ENCODE measurements around the gene RAF1. TPM values are rescaled to one million over a fixed set of nuclear protein-coding genes. Genes with fewer than 3 reads are reported as not detected.

The RAF1 gene
- total RNA-seq, 4 donors from 2014 or later: 106 to 136 (median 121) TPM

DNA sequence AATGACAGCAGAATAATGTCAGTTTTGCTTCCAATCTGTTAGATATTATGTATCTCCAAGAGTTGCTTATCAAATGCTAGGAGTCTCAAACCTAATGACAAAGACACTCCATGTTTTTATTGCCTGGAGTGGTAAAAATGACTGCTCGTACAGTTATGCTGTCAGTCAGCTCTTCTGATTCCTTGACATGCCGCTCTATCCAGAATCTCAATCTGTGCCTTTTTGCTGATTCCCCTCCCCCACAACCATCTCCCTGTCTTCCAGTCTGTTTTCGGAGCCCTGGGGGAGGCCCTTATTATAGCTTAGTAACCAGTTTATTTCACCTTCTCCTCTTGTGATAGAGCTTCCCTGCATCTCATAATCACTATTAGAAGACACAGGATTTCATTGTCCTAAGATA lies 104.4 kb downstream of the RAF1 start:
- no peak overlapping the region for H3K4me3 ChIP-seq
- H3K9me3 ChIP-seq: no peaks in the 10 kb centered on the region
- DNase-seq (ENCODE audit: low spot score in 2 of 2): no peak
- no peak overlapping the region for H3K27ac ChIP-seq
- peaks cover 0 to 65% (median 20%) of the 10 kb centered on the region in 4 donors for H3K4me1 ChIP-seq
- H3K36me3 ChIP-seq: peaks cover 0 to 5% (median 0%) of the 10 kb centered on the region in 3 donors
- TF ChIP-seq, protein P1, sequence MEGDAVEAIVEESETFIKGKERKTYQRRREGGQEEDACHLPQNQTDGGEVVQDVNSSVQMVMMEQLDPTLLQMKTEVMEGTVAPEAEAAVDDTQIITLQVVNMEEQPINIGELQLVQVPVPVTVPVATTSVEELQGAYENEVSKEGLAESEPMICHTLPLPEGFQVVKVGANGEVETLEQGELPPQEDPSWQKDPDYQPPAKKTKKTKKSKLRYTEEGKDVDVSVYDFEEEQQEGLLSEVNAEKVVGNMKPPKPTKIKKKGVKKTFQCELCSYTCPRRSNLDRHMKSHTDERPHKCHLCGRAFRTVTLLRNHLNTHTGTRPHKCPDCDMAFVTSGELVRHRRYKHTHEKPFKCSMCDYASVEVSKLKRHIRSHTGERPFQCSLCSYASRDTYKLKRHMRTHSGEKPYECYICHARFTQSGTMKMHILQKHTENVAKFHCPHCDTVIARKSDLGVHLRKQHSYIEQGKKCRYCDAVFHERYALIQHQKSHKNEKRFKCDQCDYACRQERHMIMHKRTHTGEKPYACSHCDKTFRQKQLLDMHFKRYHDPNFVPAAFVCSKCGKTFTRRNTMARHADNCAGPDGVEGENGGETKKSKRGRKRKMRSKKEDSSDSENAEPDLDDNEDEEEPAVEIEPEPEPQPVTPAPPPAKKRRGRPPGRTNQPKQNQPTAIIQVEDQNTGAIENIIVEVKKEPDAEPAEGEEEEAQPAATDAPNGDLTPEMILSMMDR (IDR thresholded peaks at IDR 0.05): no peak
- TF ChIP-seq POLR2A (IDR thresholded peaks at IDR 0.05) (no peak), EP300 (IDR thresholded peaks at IDR 0.05) (no peak)
- 59 to 74% methylated on average over 3 of the region's 3 CpGs for WGBS, 2 donors
- no peaks in the 10 kb centered on the region for H3K27me3 ChIP-seq

DNA sequence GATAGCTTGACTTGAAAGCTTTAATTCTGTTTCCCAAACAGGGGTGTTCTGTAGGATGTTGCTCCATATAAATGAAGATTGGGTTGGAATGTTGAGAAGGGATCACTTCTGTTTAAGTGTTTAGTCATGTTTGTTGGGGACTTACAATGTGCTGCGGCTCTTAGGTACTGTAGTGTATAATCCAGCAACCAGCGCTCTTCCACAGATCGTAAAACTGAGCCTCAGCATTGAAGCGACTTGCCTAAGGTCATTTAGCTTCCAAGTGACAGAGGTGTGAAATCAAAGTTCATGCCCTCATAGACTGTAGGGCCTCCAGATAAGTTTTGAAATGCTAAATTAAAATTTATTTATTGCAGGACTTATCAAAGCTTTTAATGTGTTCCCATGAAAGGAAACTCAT lies 105.2 kb downstream of the RAF1 start:
- TF ChIP-seq, protein P1 (IDR thresholded peaks at IDR 0.05): no peak
- TF ChIP-seq EP300 (IDR thresholded peaks at IDR 0.05): no peak
- no peak for TF ChIP-seq POLR2A (IDR thresholded peaks at IDR 0.05)
- Histone ChIP-seq H3K36me3 (peaks cover 0 to 1% (median 0%) of the 10 kb centered on the region in 3 donors), H3K27ac (peak overlapping the region in 2 of 4 donors; percentile 94 to 98), H3K27me3 (peaks cover 0 to 2% of the 10 kb centered on the region in 2 donors), H3K4me3 (peak overlapping the region in 1 of 4 donors; percentile 98), H3K4me1 (peaks cover 0 to 71% (median 20%) of the 10 kb centered on the region in 4 donors), H3K9me3 (no peaks in the 10 kb centered on the region)
- no peak for DNase-seq (ENCODE audit: low spot score in 2 of 2)
- 44 to 56% methylated on average over 4 of the region's 4 CpGs for WGBS, 2 donors

DNA sequence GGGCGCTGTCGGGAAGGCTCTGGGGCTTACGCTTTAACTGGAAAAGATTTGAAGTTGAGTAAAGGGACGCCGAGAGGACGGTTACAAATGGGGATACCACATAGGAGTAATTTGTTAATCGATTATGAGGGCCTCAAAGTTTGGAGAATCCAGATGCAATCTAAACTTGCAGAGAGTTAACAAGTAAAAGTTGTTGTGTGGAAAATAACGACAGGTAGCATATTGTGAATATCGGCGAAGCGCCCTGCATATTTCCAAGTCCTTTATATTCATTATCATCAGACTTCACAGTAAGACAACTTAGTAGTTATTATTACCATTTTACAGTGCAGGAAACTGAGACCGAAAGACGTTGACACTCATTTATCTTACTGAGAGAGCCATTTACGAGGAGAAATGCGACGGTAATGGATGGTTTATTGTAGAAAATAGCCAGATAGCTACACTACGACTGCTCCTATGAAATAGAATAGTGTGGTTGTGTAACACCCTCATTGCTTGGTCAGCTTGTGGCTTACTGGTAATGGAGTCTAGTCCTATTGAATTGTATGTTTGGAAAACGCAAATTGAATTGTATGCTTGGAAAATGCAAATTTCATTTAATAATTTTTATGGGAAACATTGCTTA lies 106.3 kb downstream of the RAF1 start:
- no peak for TF ChIP-seq EP300 (IDR thresholded peaks at IDR 0.05)
- TF ChIP-seq POLR2A (IDR thresholded peaks at IDR 0.05): no peak
- peaks cover 0 to 70% (median 20%) of the 10 kb centered on the region in 4 donors for H3K4me1 ChIP-seq

DNA sequence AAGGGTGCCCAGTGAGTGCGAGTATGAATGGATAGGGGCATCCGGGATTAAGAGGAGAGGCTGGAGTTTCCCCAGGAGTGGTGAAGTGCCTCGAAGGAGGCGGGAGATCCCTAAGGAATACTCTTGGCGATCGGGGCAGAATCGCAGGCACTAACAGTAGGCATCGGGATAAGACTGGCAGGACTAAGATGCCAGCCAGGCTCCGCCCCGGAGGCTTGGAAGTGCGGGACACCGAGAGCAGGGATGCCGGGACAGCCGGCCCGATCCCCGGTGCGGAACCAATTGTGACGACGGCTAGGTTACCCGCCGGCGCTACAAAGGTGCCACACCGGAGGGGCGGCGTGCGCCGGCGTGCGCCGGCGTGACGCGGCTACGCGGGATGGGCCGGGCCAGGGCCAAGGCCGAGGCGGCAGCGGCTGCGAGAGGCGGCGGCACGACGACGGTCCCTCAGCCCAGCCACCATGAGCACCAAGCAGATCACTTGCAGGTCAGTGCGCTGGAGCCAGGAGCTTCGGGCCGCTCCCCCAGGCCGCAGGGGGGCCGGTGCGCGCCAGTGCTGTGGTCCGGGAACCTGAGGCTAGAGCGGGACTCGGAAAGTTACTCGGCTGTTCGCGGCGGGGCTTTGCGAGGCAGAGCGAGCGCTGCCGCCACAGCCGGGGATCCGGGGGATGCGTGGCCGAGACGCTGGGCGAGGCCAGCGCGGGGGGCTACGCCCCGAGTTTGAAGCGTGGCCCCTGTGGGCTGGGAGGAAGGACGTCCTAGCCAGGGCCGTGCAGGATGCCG lies 107.0 kb downstream of the RAF1 start, which contains the start of gene MKRN2:
TSS of gene MKRN2 (plus strand) at position 398 of the 783 bp plus-strand sequence. CDS start at position 462, 64 bp downstream.
- TF ChIP-seq, protein P1 (IDR thresholded peaks at IDR 0.05): peak in 2 of 5 experiments; percentile 39 to 42
- TF ChIP-seq EP300 (IDR thresholded peaks at IDR 0.05) (peak in 1 of 2 donors; percentile 97), POLR2A (IDR thresholded peaks at IDR 0.05) (peak; percentile 98)
- peak; percentile 67 to 73 for DNase-seq (ENCODE audit: low spot score in 2 of 2)
- H3K4me3 ChIP-seq: peak within 1 kb of the TSS; percentile 90 to 98 (median 94)
- H3K4me1 ChIP-seq: peaks cover 0 to 64% (median 20%) of the 10 kb centered on the region in 4 donors
- H3K9me3 ChIP-seq: no peaks in the 10 kb centered on the region
- H3K36me3 ChIP-seq: no peaks in the 10 kb centered on the region
- H3K27ac ChIP-seq: peak within 1 kb of the TSS; percentile 93 to 98 (median 94)
- peaks cover 0 to 13% of the 10 kb centered on the region in 2 donors for H3K27me3 ChIP-seq
- WGBS, 2 donors: 0% methylated on average over 59 to 77 of the region's 77 CpGs

More for the DNA sequence above, 106.3 kb downstream of the RAF1 start:
- Histone ChIP-seq H3K27ac (peak overlapping the region; percentile 93 to 98 (median 94)), H3K27me3 (peaks cover 0 to 12% of the 10 kb centered on the region in 2 donors), H3K4me3 (peak overlapping the region; percentile 90 to 98 (median 94)), H3K9me3 (no peaks in the 10 kb centered on the region), H3K36me3 (no peaks in the 10 kb centered on the region)
- WGBS, 2 donors: 1% methylated on average over 18 of the region's 18 CpGs
- no peak for DNase-seq (ENCODE audit: low spot score in 2 of 2)

DNA sequence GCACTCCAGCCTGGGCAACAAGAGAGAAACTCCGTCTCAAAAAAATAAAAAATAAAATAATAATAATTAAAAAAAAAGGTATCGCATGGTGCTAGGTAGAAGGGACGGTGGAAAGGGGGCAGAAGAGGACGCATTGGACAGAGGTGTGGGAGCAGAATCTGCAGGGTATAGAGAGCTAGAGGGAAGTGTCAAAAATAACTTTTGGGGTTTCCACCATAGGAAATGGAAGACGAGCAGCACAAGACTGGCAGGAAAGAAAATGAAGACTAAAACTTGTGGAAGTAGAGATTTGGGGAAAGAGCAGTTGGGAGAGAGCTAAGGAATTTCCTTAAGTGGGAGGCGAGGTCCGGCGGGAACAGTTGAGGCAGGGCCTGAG lies 107.6 kb downstream of the RAF1 start:
- Histone ChIP-seq H3K4me1 (peaks cover 0 to 58% (median 20%) of the 10 kb centered on the region in 4 donors), H3K27ac (peak overlapping the region; percentile 93 to 98 (median 94)), H3K9me3 (no peaks in the 10 kb centered on the region), H3K27me3 (peaks cover 0 to 13% of the 10 kb centered on the region in 2 donors), H3K4me3 (peak overlapping the region; percentile 90 to 98 (median 94)), H3K36me3 (no peaks in the 10 kb centered on the region)
- no peak for DNase-seq (ENCODE audit: low spot score in 2 of 2)
- TF ChIP-seq, protein P1 (IDR thresholded peaks at IDR 0.05): no peak
- TF ChIP-seq POLR2A (IDR thresholded peaks at IDR 0.05) (no peak), EP300 (IDR thresholded peaks at IDR 0.05) (no peak)
- whole genome bisulfite sequencing, 2 donors: 2% methylated on average over 8 of the region's 8 CpGs

Data from tibial nerve (tissue), 4 donors.